ENCODE measurements around the gene KRT17.

DNA sequence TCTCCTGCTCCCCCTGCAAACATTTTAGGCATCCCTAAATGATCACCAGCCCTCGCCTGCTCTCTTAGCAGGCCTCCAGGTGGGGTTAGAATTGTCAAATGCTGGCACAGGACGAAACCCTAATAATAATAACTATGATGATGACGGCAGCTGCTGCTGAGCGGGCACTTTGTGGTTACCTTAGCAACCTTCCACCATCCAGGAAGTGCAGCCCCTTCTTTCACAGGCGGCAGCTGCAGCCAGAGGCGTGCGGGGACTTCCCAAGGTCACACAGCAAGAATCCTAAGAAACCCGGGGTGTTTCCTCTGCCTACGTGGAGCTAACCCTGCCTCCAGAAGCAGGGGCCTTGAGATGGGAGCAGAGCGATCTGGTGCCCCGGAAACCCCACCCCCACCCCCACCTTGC, 41.9 kb upstream of the KRT17 start:
- TF ChIP-seq POLR2AphosphoS5 (IDR thresholded peaks at IDR 0.05) (no peak), POLR2A (IDR thresholded peaks at IDR 0.05) (no peak)
- TF ChIP-seq, protein P1, sequence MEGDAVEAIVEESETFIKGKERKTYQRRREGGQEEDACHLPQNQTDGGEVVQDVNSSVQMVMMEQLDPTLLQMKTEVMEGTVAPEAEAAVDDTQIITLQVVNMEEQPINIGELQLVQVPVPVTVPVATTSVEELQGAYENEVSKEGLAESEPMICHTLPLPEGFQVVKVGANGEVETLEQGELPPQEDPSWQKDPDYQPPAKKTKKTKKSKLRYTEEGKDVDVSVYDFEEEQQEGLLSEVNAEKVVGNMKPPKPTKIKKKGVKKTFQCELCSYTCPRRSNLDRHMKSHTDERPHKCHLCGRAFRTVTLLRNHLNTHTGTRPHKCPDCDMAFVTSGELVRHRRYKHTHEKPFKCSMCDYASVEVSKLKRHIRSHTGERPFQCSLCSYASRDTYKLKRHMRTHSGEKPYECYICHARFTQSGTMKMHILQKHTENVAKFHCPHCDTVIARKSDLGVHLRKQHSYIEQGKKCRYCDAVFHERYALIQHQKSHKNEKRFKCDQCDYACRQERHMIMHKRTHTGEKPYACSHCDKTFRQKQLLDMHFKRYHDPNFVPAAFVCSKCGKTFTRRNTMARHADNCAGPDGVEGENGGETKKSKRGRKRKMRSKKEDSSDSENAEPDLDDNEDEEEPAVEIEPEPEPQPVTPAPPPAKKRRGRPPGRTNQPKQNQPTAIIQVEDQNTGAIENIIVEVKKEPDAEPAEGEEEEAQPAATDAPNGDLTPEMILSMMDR (IDR thresholded peaks at IDR 0.05), result no peak
